ENCODE data around the gene MELK.

DNA sequence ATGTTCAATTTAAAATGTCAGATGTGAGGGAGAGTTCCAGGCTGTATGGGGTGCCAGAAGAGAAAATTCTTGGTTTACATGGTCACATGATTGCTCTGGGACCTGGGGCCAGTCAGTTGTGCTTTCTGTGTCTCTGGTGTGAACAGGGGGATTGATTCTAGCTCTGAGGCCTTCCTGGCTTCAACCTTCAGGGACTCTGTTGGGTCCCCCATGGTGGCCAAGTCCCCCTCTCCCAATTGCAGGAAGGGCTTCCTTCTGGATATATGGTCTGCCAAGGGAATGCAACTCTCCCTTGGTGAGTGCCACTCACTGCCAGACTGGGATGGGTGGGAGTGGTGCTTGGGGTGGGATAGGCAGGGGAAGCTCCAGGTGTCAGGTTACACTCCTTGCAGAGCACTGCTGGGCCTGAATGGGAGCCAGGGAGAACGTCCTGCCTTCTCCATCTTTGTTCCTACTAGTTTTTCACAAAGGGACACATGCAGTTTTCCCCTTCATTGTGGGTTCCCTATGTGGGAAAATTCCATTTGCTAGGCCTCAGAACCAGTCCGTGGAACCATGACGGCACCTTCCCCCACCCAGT, 153.2 kb downstream of the MELK start:
- TF ChIP-seq, protein P1, sequence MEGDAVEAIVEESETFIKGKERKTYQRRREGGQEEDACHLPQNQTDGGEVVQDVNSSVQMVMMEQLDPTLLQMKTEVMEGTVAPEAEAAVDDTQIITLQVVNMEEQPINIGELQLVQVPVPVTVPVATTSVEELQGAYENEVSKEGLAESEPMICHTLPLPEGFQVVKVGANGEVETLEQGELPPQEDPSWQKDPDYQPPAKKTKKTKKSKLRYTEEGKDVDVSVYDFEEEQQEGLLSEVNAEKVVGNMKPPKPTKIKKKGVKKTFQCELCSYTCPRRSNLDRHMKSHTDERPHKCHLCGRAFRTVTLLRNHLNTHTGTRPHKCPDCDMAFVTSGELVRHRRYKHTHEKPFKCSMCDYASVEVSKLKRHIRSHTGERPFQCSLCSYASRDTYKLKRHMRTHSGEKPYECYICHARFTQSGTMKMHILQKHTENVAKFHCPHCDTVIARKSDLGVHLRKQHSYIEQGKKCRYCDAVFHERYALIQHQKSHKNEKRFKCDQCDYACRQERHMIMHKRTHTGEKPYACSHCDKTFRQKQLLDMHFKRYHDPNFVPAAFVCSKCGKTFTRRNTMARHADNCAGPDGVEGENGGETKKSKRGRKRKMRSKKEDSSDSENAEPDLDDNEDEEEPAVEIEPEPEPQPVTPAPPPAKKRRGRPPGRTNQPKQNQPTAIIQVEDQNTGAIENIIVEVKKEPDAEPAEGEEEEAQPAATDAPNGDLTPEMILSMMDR (conservative IDR thresholded peaks at IDR 0.05; ENCODE audit: low read depth, low read length) = no peak
- TF ChIP-seq SMC3 (IDR thresholded peaks at IDR 0.05; ENCODE audit: low read depth, low read length) (no peak), RCOR1 (IDR thresholded peaks at IDR 0.05; ENCODE audit: insufficient replicate concordance, low read length) (no peak), POLR2A (IDR thresholded peaks at IDR 0.05; ENCODE audit: low read depth, low read length) (no peak), RFX5 (IDR thresholded peaks at IDR 0.05; ENCODE audit: low read depth, low read length) (no peak), FOS (IDR thresholded peaks at IDR 0.05; ENCODE audit: low read depth, low read length) (no peak), RAD21 (IDR thresholded peaks at IDR 0.05; ENCODE audit: low read length) (no peak)
- TF ChIP-seq, protein P2, sequence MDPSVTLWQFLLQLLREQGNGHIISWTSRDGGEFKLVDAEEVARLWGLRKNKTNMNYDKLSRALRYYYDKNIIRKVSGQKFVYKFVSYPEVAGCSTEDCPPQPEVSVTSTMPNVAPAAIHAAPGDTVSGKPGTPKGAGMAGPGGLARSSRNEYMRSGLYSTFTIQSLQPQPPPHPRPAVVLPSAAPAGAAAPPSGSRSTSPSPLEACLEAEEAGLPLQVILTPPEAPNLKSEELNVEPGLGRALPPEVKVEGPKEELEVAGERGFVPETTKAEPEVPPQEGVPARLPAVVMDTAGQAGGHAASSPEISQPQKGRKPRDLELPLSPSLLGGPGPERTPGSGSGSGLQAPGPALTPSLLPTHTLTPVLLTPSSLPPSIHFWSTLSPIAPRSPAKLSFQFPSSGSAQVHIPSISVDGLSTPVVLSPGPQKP (IDR thresholded peaks at IDR 0.05; ENCODE audit: borderline replicate concordance, low read depth, low read length) = no peak
